ENCODE results near the gene LRRC8C.

GRCh38 chr1:89760496-89760895 lies 127.6 kb downstream of the LRRC8C start:
- no peak for TF ChIP-seq CTCF (IDR thresholded peaks at IDR 0.05; ENCODE audit: low read depth, low read length, poor library complexity, severe bottlenecking)
- TF ChIP-seq EZH2phosphoT487 (IDR thresholded peaks at IDR 0.05; ENCODE audit: borderline replicate concordance, low read length) = no peak

Data from DOHH2 (cell line).